Endothelial cell of umbilical vein (primary cell): ENCODE measurements around the gene C1QL2. TPM values are rescaled to one million over a fixed set of nuclear protein-coding genes. Genes with fewer than 3 reads are reported as not detected.

Source experiments
- BruUV-seq: library from RNA; stranded (reverse); fragments of 400-500 nt; replicated peaks from 2 replicates; lab custom pipeline; 2021; lab: Mats Ljungman, UMichigan
- CTCF ChIA-PET: fragments of 300-600, 350-600 bp; sonication (Branson Sonifier 250); formaldehyde crosslinking; loops from one replicate; lab custom pipeline; 2021; ENCODE audit warnings: antibody characterized with exemption, inconsistent platforms; lab: Charles Lee
- POLR2A ChIA-PET: fragments of 300-600, 350-600 bp; sonication (Branson Sonifier 250); formaldehyde crosslinking; loops from one replicate; lab custom pipeline; 2021; ENCODE audit warnings: antibody characterized with exemption, inconsistent platforms; lab: Charles Lee
- DNase-seq: peaks from one replicate; pipeline ENCODE4 v3.0.0-alpha.2; 2011; ENCODE audit warnings: low read depth, low spot score
- FAIRE-seq: peaks from 2 replicates; lab custom pipeline; 2011; peaks lifted over from hg19 to GRCh38; lab: Jason Lieb, UNC
- H2AFZ ChIP-seq: 2 replicates; pipeline ENCODE4 v1.6.0; 2012; ENCODE audit warnings: low read depth, low read length, control low read depth, inconsistent platforms
- H3K27ac ChIP-seq: 2 replicates; pipeline ENCODE4 v1.5.1; 2011; ENCODE audit warnings: low read depth, mild to moderate bottlenecking, control low read depth, low read length, moderate library complexity; ENCODE audit not compliant: insufficient read depth
- H3K27me3 ChIP-seq, 2 experiments: 2 replicates each; pipeline versions ENCODE4 v1.6.0 to v1.6.1; 2011; ENCODE audit warnings: low read length in 2 of 2, mixed read lengths in 1 of 2; ENCODE audit not compliant: control insufficient read depth in 2 of 2, insufficient read depth in 2 of 2
- H3K36me3 ChIP-seq, 2 experiments: 2 replicates in 1 of 2; 3 replicates in 1 of 2; pipeline ENCODE4 v1.5.1; 2011; ENCODE audit warnings: low read length in 2 of 2, mild to moderate bottlenecking in 1 of 2, moderate library complexity in 1 of 2; ENCODE audit not compliant: control insufficient read depth in 2 of 2, insufficient read depth in 2 of 2; ENCODE audit errors: extremely low read depth in 1 of 2
- H3K4me1 ChIP-seq: 3 replicates; pipeline ENCODE4 v1.5.1; 2011; ENCODE audit warnings: mild to moderate bottlenecking, low read length; ENCODE audit not compliant: control insufficient read depth, insufficient read depth; ENCODE audit errors: extremely low read depth
- H3K4me2 ChIP-seq: 2 replicates; pipeline ENCODE4 v1.6.1; 2011; ENCODE audit warnings: low read length, control low read depth, mixed read lengths; ENCODE audit not compliant: insufficient read depth
- H3K4me3 ChIP-seq, 3 experiments: fragments of 200-600 bp in 1 of 3; sonication (generic), shearing (Covaris generic) in 1 of 3; replicated peaks in 1 of 3; 2 replicates each; pipeline ENCODE4 v1.5.1; 2011 to 2016; ENCODE audit warnings: control low read depth in 3 of 3, low read length in 3 of 3, mild to moderate bottlenecking in 2 of 3, inconsistent platforms in 1 of 3, low read depth in 1 of 3, moderate library complexity in 1 of 3; ENCODE audit not compliant: insufficient read depth in 1 of 3
- H3K79me2 ChIP-seq: 2 replicates; pipeline ENCODE4 v1.6.0; 2012; ENCODE audit warnings: low read length, inconsistent platforms; ENCODE audit not compliant: control insufficient read depth, insufficient read depth
- H3K9ac ChIP-seq: replicated peaks from 2 replicates; pipeline ENCODE3; 2011; ENCODE audit warnings: low read length, control low read depth; ENCODE audit not compliant: insufficient read depth; ENCODE audit errors: extremely low read depth
- H3K9me1 ChIP-seq: replicated peaks from 3 replicates; pipeline ENCODE4 v1.6.0; 2011; ENCODE audit warnings: mild to moderate bottlenecking, low read length; ENCODE audit not compliant: control insufficient read depth, insufficient read depth; ENCODE audit errors: extremely low read depth
- H3K9me3 ChIP-seq: replicated peaks from 2 replicates; pipeline ENCODE4 v1.5.1; 2012; ENCODE audit warnings: low read length, inconsistent platforms; ENCODE audit not compliant: control insufficient read depth, insufficient read depth
- H4K20me1 ChIP-seq: replicated peaks from 2 replicates; pipeline ENCODE3; 2011; ENCODE audit warnings: mild to moderate bottlenecking, low read length; ENCODE audit not compliant: control insufficient read depth, insufficient read depth; ENCODE audit errors: extremely low read depth
- CTCF ChIP-seq, 2 donors: IDR thresholded peaks; 1 replicate in 1 of 2; 2 replicates in 1 of 2; pipeline ENCODE4 v1.5.1; 2011; ENCODE audit warnings: low read length in 2 of 2, mild to moderate bottlenecking in 2 of 2, moderate library complexity in 2 of 2, control low read depth in 1 of 2, inconsistent platforms in 1 of 2, low read depth in 1 of 2; ENCODE audit not compliant: insufficient read depth in 1 of 2; ENCODE audit errors: extremely low read depth in 1 of 2
- EZH2 ChIP-seq: IDR thresholded peaks from 2 replicates; pipeline ENCODE4 v1.6.1; 2012; ENCODE audit warnings: borderline replicate concordance, low read depth, mild to moderate bottlenecking, moderate library complexity, low read length, inconsistent platforms; ENCODE audit not compliant: severe bottlenecking
- FOS ChIP-seq: IDR thresholded peaks from 2 replicates; pipeline ENCODE4 v1.6.1; 2011; ENCODE audit warnings: mild to moderate bottlenecking, low read length, moderate library complexity, borderline replicate concordance; ENCODE audit not compliant: insufficient read depth
- GATA2 ChIP-seq: IDR thresholded peaks from 2 replicates; pipeline ENCODE4 v1.7.0; 2011; ENCODE audit warnings: low read depth, mild to moderate bottlenecking, moderate library complexity, mixed read lengths, low read length; ENCODE audit not compliant: insufficient read length, insufficient read depth
- JUN ChIP-seq: IDR thresholded peaks from 2 replicates; pipeline ENCODE4 v1.6.1; 2011; ENCODE audit warnings: borderline replicate concordance, low read depth; ENCODE audit not compliant: insufficient read length, insufficient read depth
- MAX ChIP-seq: IDR thresholded peaks from 2 replicates; pipeline ENCODE4 v1.6.1; 2011; ENCODE audit not compliant: insufficient read depth, insufficient read length
- MYC ChIP-seq: IDR thresholded peaks from one replicate; pipeline ENCODE4 v1.6.1; 2011; ENCODE audit warnings: mild to moderate bottlenecking, low read depth, low read length
- POLR2A ChIP-seq: IDR thresholded peaks from 2 replicates; pipeline ENCODE4 v1.6.1; 2012; ENCODE audit warnings: low read depth, mild to moderate bottlenecking, control low read depth, low read length
- POLR2AphosphoS5 ChIP-seq: IDR thresholded peaks from 2 replicates; pipeline ENCODE4 v1.6.1; 2012; ENCODE audit warnings: low read depth, mild to moderate bottlenecking, control low read depth, low read length, moderate library complexity; ENCODE audit not compliant: insufficient read depth
- dilution Hi-C: fragments of 300-500 bp; cut with MboI; formaldehyde crosslinking; loops from one replicate; pipeline ENCODE4 v1.15.0; 2019; ENCODE audit warnings: low sequenced_read_pairs; ENCODE audit not compliant: extremely low pct_ligation_motif_present
- intact Hi-C: fragments of 100-400 bp; cut with micrococcal nuclease; formaldehyde crosslinking; loops from one replicate; pipeline ENCODE4 v1.10.0; 2022
- polyA plus RNA-seq, 4 experiments: library from polyadenylated mRNA; depleted of rRNA in 3 of 4; stranded (reverse) in 3 of 4; unstranded in 1 of 4; fragments of >200 nt; gene quantifications; 2 replicates each; pipeline versions ENCODE4 v1.2.1 to v1.2.3, GENCODE V29; 2011 to 2012; ENCODE audit warnings: missing spikeins in 1 of 4
- total RNA-seq: library from RNA; stranded (reverse); gene quantifications from 2 replicates; pipeline ENCODE4 v1.2.3, GENCODE V29; 2021

Gene C1QL2
- total and polyA plus RNA-seq, 2 donors (not counting 3 experiments of a cell fraction or from before 2014, with no cell fraction given), result not detected

GRCh38 chr2:119181791-119182445 lies 23.4 kb upstream of the C1QL2 start:
- intact Hi-C loops (no loop called here), dilution Hi-C loops (no loop called here)
- Histone ChIP-seq H3K4me1 (no peaks in the 10 kb centered on the region), H3K9me1 (no peaks in the 10 kb centered on the region), H3K9me3 (no peaks in the 10 kb centered on the region), H3K4me2 (no peak overlapping the region), H3K9ac (no peak overlapping the region), H3K36me3 (no peaks in the 10 kb centered on the region), H4K20me1 (no peaks in the 10 kb centered on the region), H2AFZ (no peak overlapping the region), H3K79me2 (no peaks in the 10 kb centered on the region), H3K27me3 (no peaks in the 10 kb centered on the region), H3K27ac (no peak overlapping the region), H3K4me3 (no peak overlapping the region)
- FAIRE-seq (no peak), DNase-seq (no peak)
- no peak for TF ChIP-seq POLR2AphosphoS5
- no peak for TF ChIP-seq MYC
- no peak for TF ChIP-seq MAX
- no peak for TF ChIP-seq POLR2A
- TF ChIP-seq GATA2, result no peak
- TF ChIP-seq JUN, result no peak
- TF ChIP-seq FOS, result no peak
- TF ChIP-seq EZH2, result no peak
- no peak for TF ChIP-seq CTCF (IDR thresholded peaks at IDR 0.05; ENCODE audit: extremely low read depth in 1 of 2, insufficient read depth in 1 of 2, low read depth in 1 of 2, low read length in 2 of 2)
- ChIA-PET CTCF (no interaction called here), POLR2A (no interaction called here)
- BruUV-seq, result no TSS peak
